Subcutaneous adipose tissue (tissue), 4 donors: Measurements from ENCODE around the gene ITGB5. TPM values are rescaled to one million over a fixed set of nuclear protein-coding genes. Genes with fewer than 3 reads are reported as not detected.

Experiments
- CTCF ChIP-seq: fragments of 450-650 bp; IDR thresholded peaks from one replicate; pipeline ENCODE4 v1.5.1; 2016; ENCODE audit warnings: low read depth, mild to moderate bottlenecking, control low read depth, antibody characterized with exemption, moderate library complexity
- total RNA-seq, 4 donors: library from RNA; depleted of rRNA; stranded (reverse); fragments of >200 nt; gene quantifications; one replicate each; pipeline ENCODE4 v1.1.0, GENCODE V29; 2016

ITGB5 gene
- total RNA-seq, 4 donors from 2014 or later, result 165 to 320 (median 262) TPM

GRCh38 chr3:124926426-124927101 lies 39.4 kb upstream of the ITGB5 start:
- no peak for TF ChIP-seq CTCF

GRCh38 chr3:124924741-124925140 lies 37.6 kb upstream of the ITGB5 start:
- no peak for TF ChIP-seq CTCF

GRCh38 chr3:124923833-124924232 lies 36.7 kb upstream of the ITGB5 start:
- no peak for TF ChIP-seq CTCF

- no peak for TF ChIP-seq CTCF
Observed at GRCh38 chr3:124920718-124921117, 33.6 kb upstream of the ITGB5 start.

- TF ChIP-seq CTCF, result no peak
Observed at GRCh38 chr3:124919756-124920155, 32.6 kb upstream of the ITGB5 start.

- TF ChIP-seq CTCF, result no peak
Observed at GRCh38 chr3:124918524-124918923, 31.4 kb upstream of the ITGB5 start.

GRCh38 chr3:124916837-124917409 lies 29.8 kb upstream of the ITGB5 start:
- no peak for TF ChIP-seq CTCF
